Spleen (tissue), 11 donors: ENCODE data around the gene MAP3K19. TPM values are rescaled to one million over a fixed set of nuclear protein-coding genes. Genes with fewer than 3 reads are reported as not detected.

Source experiments
- DNase-seq: peaks from one replicate; pipeline ENCODE4 v3.0.0-alpha.2; 2020
- H3K27ac ChIP-seq, 8 donors: fragments of 200-600 bp; sonication (generic) in 7 of 8; 1 replicate in 4 of 8; 2 replicates in 4 of 8; pipeline versions ENCODE4 v1.5.0 to v1.8.0; 2016 to 2021; ENCODE audit warnings: inconsistent platforms in 4 of 8, mild to moderate bottlenecking in 4 of 8, moderate library complexity in 1 of 8
- H3K27me3 ChIP-seq, 7 donors: fragments of 200-600 bp; sonication (generic) in 6 of 7; replicated peaks in 1 of 7; 1 replicate in 4 of 7; 2 replicates in 3 of 7; pipeline versions ENCODE4 v1.5.0 to v1.8.0; 2016 to 2021; ENCODE audit warnings: inconsistent platforms in 3 of 7, mild to moderate bottlenecking in 1 of 7
- H3K36me3 ChIP-seq, 6 donors: fragments of 200-600 bp; sonication (generic) in 5 of 6; 1 replicate in 4 of 6; 2 replicates in 2 of 6; pipeline versions ENCODE4 v1.5.0 to v1.8.0; 2016 to 2021; ENCODE audit warnings: inconsistent platforms in 2 of 6
- H3K4me1 ChIP-seq, 6 donors: fragments of 200-600 bp; sonication (generic) in 5 of 6; 1 replicate in 3 of 6; 2 replicates in 3 of 6; pipeline versions ENCODE4 v1.5.0 to v1.8.0; 2016 to 2021; ENCODE audit warnings: inconsistent platforms in 3 of 6
- H3K4me3 ChIP-seq, 8 donors: fragments of 200-600 bp; sonication (generic) in 7 of 8; 1 replicate in 4 of 8; 2 replicates in 4 of 8; pipeline versions ENCODE4 v1.5.0 to v1.8.0; 2016 to 2021; ENCODE audit warnings: inconsistent platforms in 4 of 8, mild to moderate bottlenecking in 4 of 8, moderate library complexity in 2 of 8
- H3K9me3 ChIP-seq, 8 donors: fragments of 200-600 bp; sonication (generic) in 7 of 8; 1 replicate in 4 of 8; 2 replicates in 4 of 8; pipeline versions ENCODE4 v1.5.0 to v1.8.0; 2016 to 2021; ENCODE audit warnings: inconsistent platforms in 4 of 8
- CTCF ChIP-seq, 11 experiments: fragments of 200-600 bp in 7 of 11; fragments of 450-650 bp in 4 of 11; sonication (generic) in 4 of 11; IDR thresholded peaks in 8 of 11; conservative IDR thresholded peaks in 3 of 11; 1 replicate in 7 of 11; 2 replicates in 4 of 11; pipeline versions ENCODE4 v1.4.0 to v1.8.0; 2016 to 2021; ENCODE audit warnings: antibody characterized with exemption in 11 of 11, inconsistent platforms in 4 of 11, mild to moderate bottlenecking in 1 of 11
- POLR2A ChIP-seq, 3 donors: fragments of 450-650 bp; IDR thresholded peaks; one replicate each; pipeline ENCODE4 v1.5.1; 2017; ENCODE audit warnings: antibody characterized with exemption in 3 of 3, mild to moderate bottlenecking in 1 of 3
- POLR2AphosphoS5 ChIP-seq, 3 donors: sonication (generic); formaldehyde crosslinking; IDR thresholded peaks; one replicate each; pipeline ENCODE4 v1.5.1; 2017; ENCODE audit warnings: antibody characterized with exemption in 3 of 3
- WGBS, 5 donors: extraction: QIAGEN DNeasy Blood & Tissue Kit in 3 of 5; methylation state at CpG; one replicate each; pipeline versions ENCODE4 v1.1.5 to v1.1.7; 2013 to 2018; 5-methylcytosine and 5-hydroxymethylcytosine counted together
- intact Hi-C: fragments of 100-400 bp; cut with DNase I; formaldehyde crosslinking; loops from one replicate; pipeline ENCODE4 v1.15.0; 2023; ENCODE audit warnings: low total_unique reads
- polyA plus RNA-seq, 3 donors: library from polyadenylated mRNA; stranded (reverse); fragments of 200-250 nt; gene quantifications; one replicate each; pipeline ENCODE4 v1.2.1, GENCODE V29; 2013
- total RNA-seq, 7 donors: library from RNA; depleted of rRNA in 3 of 7; stranded (reverse); fragments of >200 nt in 3 of 7; fragmentation: NEBNext Ultra II Directional in 4 of 7; extraction: Animal tissue kit (Norgen Biotek cat#: 25700) in 4 of 7; gene quantifications; one replicate each; pipeline versions ENCODE4 v1.1.0 to v1.2.1, GENCODE V29; 2016 to 2021
- donor health status: healthy with polysubstance abuse.
- donor health status: DM: no; HTN: no; CAD: no; lungs with moderate emphysema.
- donor health status: DM: no; HTN: no; CAD: no.
- donor health status: Bipolar disorder and iron deficiency.
- donor health status: healthy.
- donor health status: DM: no; HTN: no; CAD: no.
- donor health status: DM: yes; HTN: yes; CAD: no.

Gene MAP3K19
- total and polyA plus RNA-seq, 10 donors, result not detected

GRCh38 chr2:134918526-134919340 is 128.5 kb downstream of the MAP3K19 start, which contains the start of gene CCNT2:
Gene CCNT2, plus strand, starts transcription at chr2:134918822. Its CDS starts 33 bp downstream, at chr2:134918855.
- H3K9me3 ChIP-seq, result no peaks in the 10 kb centered on the region
- H3K27me3 ChIP-seq, result no peaks in the 10 kb centered on the region
- DNase-seq, result peak; percentile 100
- TF ChIP-seq CTCF (IDR thresholded peaks at IDR 0.05 in 8 of 11, conservative IDR thresholded peaks at IDR 0.05 in 3 of 11) (peak in 4 of 11 experiments; percentile 15 to 37 (median 29)), POLR2A (IDR thresholded peaks at IDR 0.05) (peak in 1 of 3 donors; percentile 7), POLR2AphosphoS5 (IDR thresholded peaks at IDR 0.05) (peak; percentile 85 to 96 (median 93))
- peaks cover 33 to 58% (median 51%) of the 10 kb centered on the region in 6 donors for H3K4me1 ChIP-seq
- H3K27ac ChIP-seq, result peak within 1 kb of the TSS; percentile 93 to 99 (median 97)
- peak within 1 kb of the TSS; percentile 80 to 96 (median 88) for H3K4me3 ChIP-seq
- intact Hi-C loops, result no loop called here
- peaks cover 0 to 20% (median 0%) of the 10 kb centered on the region in 6 donors for H3K36me3 ChIP-seq
- WGBS, 5 donors, result 0 to 1% (median 0%) methylated on average over 44 to 83 of the region's 83 CpGs

GRCh38 chr2:134917888-134918525 is 129.2 kb downstream of the MAP3K19 start:
- peak overlapping the region; percentile 39 to 96 (median 69) for H3K4me3 ChIP-seq
- intact Hi-C loops, result no loop called here
- no peaks in the 10 kb centered on the region for H3K27me3 ChIP-seq
- peak in 2 of 3 donors; percentile 29 to 50 for TF ChIP-seq POLR2A (IDR thresholded peaks at IDR 0.05)
- TF ChIP-seq CTCF (IDR thresholded peaks at IDR 0.05 in 8 of 11, conservative IDR thresholded peaks at IDR 0.05 in 3 of 11), result peak in 10 of 11 experiments; percentile 27 to 62 (median 46)
- peak; percentile 85 to 92 (median 88) for TF ChIP-seq POLR2AphosphoS5 (IDR thresholded peaks at IDR 0.05)
- peak; percentile 98 for DNase-seq
- H3K36me3 ChIP-seq, result peaks cover 0 to 14% (median 0%) of the 10 kb centered on the region in 6 donors
- peaks cover 0 to 3% (median 0%) of the 10 kb centered on the region in 8 donors for H3K9me3 ChIP-seq
- H3K4me1 ChIP-seq, result peaks cover 33 to 51% (median 44%) of the 10 kb centered on the region in 6 donors
- H3K27ac ChIP-seq, result peak overlapping the region; percentile 86 to 99 (median 97)
- 0 to 1% (median 1%) methylated on average over 36 to 38 of the region's 38 CpGs for WGBS, 5 donors

- Histone ChIP-seq H3K4me1 (peaks cover 27 to 45% (median 38%) of the 10 kb centered on the region in 6 donors), H3K4me3 (peak overlapping the region; percentile 39 to 96 (median 69)), H3K27me3 (no peaks in the 10 kb centered on the region), H3K27ac (peak overlapping the region; percentile 86 to 99 (median 97)), H3K9me3 (peaks cover 0 to 4% (median 0%) of the 10 kb centered on the region in 8 donors), H3K36me3 (peaks cover 0 to 9% (median 0%) of the 10 kb centered on the region in 6 donors)
- 28 to 35% (median 30%) methylated on average over 13 to 16 of the region's 16 CpGs for WGBS, 5 donors
- DNase-seq, result peak; percentile 80
- TF ChIP-seq POLR2A (IDR thresholded peaks at IDR 0.05), result no peak
- TF ChIP-seq POLR2AphosphoS5 (IDR thresholded peaks at IDR 0.05), result no peak
- no peak for TF ChIP-seq CTCF (IDR thresholded peaks at IDR 0.05 in 8 of 11, conservative IDR thresholded peaks at IDR 0.05 in 3 of 11)
- intact Hi-C loops, result no loop called here
Observed at GRCh38 chr2:134917360-134917865, 129.8 kb downstream of the MAP3K19 start.

Other genes starting within 250 kb of the MAP3K19 start
- gene ACMSD, start 208.8 kb downstream of the MAP3K19 start, total RNA-seq, result not detected
- not detected for gene ACMSD, start 208.8 kb downstream of the MAP3K19 start, polyA plus RNA-seq
- 10 to 100 TPM; 39.2 to 56.5 (median 52.5) TPM for gene CCNT2, start 128.6 kb downstream of the MAP3K19 start, total RNA-seq
- gene CCNT2, start 128.6 kb downstream of the MAP3K19 start, polyA plus RNA-seq, result 10 to 100 TPM; 10.1 to 13.5 (median 11.7) TPM
- gene RAB3GAP1, start 4.8 kb upstream of the MAP3K19 start, total RNA-seq, result 10 to 100 TPM; 34.8 to 49.5 (median 41.7) TPM
- 10 to 100 TPM; 11.2 to 16.2 (median 12.5) TPM for gene RAB3GAP1, start 4.8 kb upstream of the MAP3K19 start, polyA plus RNA-seq